Spleen (tissue), 11 donors: Measurements from ENCODE around the gene EHMT2. TPM values are rescaled to one million over a fixed set of nuclear protein-coding genes. Genes with fewer than 3 reads are reported as not detected.
"Not testable (repeated sequence)": the region's sequence is repeated elsewhere in the genome, so short reads cannot be mapped to it uniquely, and the experiment has no call there.

Source experiments
- DNase-seq: peaks from one replicate; pipeline ENCODE4 v3.0.0-alpha.2; 2020
- H3K27ac ChIP-seq, 8 donors: fragments of 200-600 bp; sonication (generic) in 7 of 8; 1 replicate in 4 of 8; 2 replicates in 4 of 8; pipeline versions ENCODE4 v1.5.0 to v1.8.0; 2016 to 2021; ENCODE audit warnings: inconsistent platforms in 4 of 8, mild to moderate bottlenecking in 4 of 8, moderate library complexity in 1 of 8
- H3K27me3 ChIP-seq, 7 donors: fragments of 200-600 bp; sonication (generic) in 6 of 7; replicated peaks in 1 of 7; 1 replicate in 4 of 7; 2 replicates in 3 of 7; pipeline versions ENCODE4 v1.5.0 to v1.8.0; 2016 to 2021; ENCODE audit warnings: inconsistent platforms in 3 of 7, mild to moderate bottlenecking in 1 of 7
- H3K36me3 ChIP-seq, 6 donors: fragments of 200-600 bp; sonication (generic) in 5 of 6; 1 replicate in 4 of 6; 2 replicates in 2 of 6; pipeline versions ENCODE4 v1.5.0 to v1.8.0; 2016 to 2021; ENCODE audit warnings: inconsistent platforms in 2 of 6
- H3K4me1 ChIP-seq, 6 donors: fragments of 200-600 bp; sonication (generic) in 5 of 6; 1 replicate in 3 of 6; 2 replicates in 3 of 6; pipeline versions ENCODE4 v1.5.0 to v1.8.0; 2016 to 2021; ENCODE audit warnings: inconsistent platforms in 3 of 6
- H3K4me3 ChIP-seq, 8 donors: fragments of 200-600 bp; sonication (generic) in 7 of 8; 1 replicate in 4 of 8; 2 replicates in 4 of 8; pipeline versions ENCODE4 v1.5.0 to v1.8.0; 2016 to 2021; ENCODE audit warnings: inconsistent platforms in 4 of 8, mild to moderate bottlenecking in 4 of 8, moderate library complexity in 2 of 8
- H3K9me3 ChIP-seq, 8 donors: fragments of 200-600 bp; sonication (generic) in 7 of 8; 1 replicate in 4 of 8; 2 replicates in 4 of 8; pipeline versions ENCODE4 v1.5.0 to v1.8.0; 2016 to 2021; ENCODE audit warnings: inconsistent platforms in 4 of 8
- POLR2A ChIP-seq, 3 donors: fragments of 450-650 bp; IDR thresholded peaks; one replicate each; pipeline ENCODE4 v1.5.1; 2017; ENCODE audit warnings: antibody characterized with exemption in 3 of 3, mild to moderate bottlenecking in 1 of 3
- POLR2AphosphoS5 ChIP-seq, 3 donors: sonication (generic); formaldehyde crosslinking; IDR thresholded peaks; one replicate each; pipeline ENCODE4 v1.5.1; 2017; ENCODE audit warnings: antibody characterized with exemption in 3 of 3
- WGBS, 5 donors: extraction: QIAGEN DNeasy Blood & Tissue Kit in 3 of 5; methylation state at CpG; one replicate each; pipeline versions ENCODE4 v1.1.5 to v1.1.7; 2013 to 2018; 5-methylcytosine and 5-hydroxymethylcytosine counted together
- intact Hi-C: fragments of 100-400 bp; cut with DNase I; formaldehyde crosslinking; loops from one replicate; pipeline ENCODE4 v1.15.0; 2023; ENCODE audit warnings: low total_unique reads
- polyA plus RNA-seq, 3 donors: library from polyadenylated mRNA; stranded (reverse); fragments of 200-250 nt; gene quantifications; one replicate each; pipeline ENCODE4 v1.2.1, GENCODE V29; 2013
- total RNA-seq, 7 donors: library from RNA; depleted of rRNA in 3 of 7; stranded (reverse); fragments of >200 nt in 3 of 7; fragmentation: NEBNext Ultra II Directional in 4 of 7; extraction: Animal tissue kit (Norgen Biotek cat#: 25700) in 4 of 7; gene quantifications; one replicate each; pipeline versions ENCODE4 v1.1.0 to v1.2.1, GENCODE V29; 2016 to 2021
- TF ChIP-seq, protein P1 (sequence below), 11 experiments: fragments of 200-600 bp in 7 of 11; fragments of 450-650 bp in 4 of 11; sonication (generic) in 4 of 11; IDR thresholded peaks in 8 of 11; conservative IDR thresholded peaks in 3 of 11; 1 replicate in 7 of 11; 2 replicates in 4 of 11; pipeline versions ENCODE4 v1.4.0 to v1.8.0; 2016 to 2021; ENCODE audit warnings: antibody characterized with exemption in 11 of 11, inconsistent platforms in 4 of 11, mild to moderate bottlenecking in 1 of 11
- donor health status: healthy with polysubstance abuse.
- donor health status: DM: no; HTN: no; CAD: no; lungs with moderate emphysema.
- donor health status: DM: no; HTN: no; CAD: no.
- donor health status: Bipolar disorder and iron deficiency.
- donor health status: healthy.
- donor health status: DM: no; HTN: no; CAD: no.
- donor health status: DM: yes; HTN: yes; CAD: no.

EHMT2 gene
- total and polyA plus RNA-seq, 10 donors, result 36.5 to 66.1 (median 50.1) TPM

DNA sequence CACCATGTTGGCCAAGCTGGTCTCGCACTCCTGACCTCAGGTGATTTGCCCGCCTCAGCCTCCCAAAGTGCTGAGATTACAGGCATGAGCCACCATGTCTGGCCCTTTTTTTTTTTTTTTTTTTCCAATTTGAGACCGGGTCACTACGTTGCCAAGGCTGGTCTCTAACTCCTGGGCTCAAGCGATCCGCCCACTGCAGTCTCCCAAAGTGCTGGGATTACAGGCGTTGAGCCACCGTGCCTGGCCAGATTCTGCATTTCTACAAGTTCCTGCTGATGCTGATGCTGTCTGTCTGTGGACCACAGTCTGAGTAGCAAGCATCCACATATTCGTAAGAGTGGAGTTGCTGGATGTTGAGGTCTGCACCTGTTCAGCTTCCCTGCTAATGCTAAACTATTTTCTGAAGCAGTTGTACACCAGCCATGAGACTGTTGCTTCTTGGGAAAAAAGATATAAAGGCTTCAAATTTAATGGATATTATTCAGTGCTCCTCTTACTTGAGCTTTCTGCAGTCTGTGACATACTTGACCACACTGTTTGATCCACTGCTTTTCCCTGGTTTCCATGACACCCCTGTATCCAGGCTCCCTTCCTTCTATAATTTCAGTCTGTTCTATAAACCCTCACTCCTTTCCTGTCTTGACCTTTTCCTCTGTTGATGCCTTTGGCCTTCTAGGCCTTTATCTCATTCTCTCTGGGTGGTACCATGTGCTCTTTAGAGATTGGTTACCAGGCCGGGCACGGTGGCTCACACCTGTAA lies 14.5 kb upstream of the EHMT2 start:
- TF ChIP-seq, protein P1, sequence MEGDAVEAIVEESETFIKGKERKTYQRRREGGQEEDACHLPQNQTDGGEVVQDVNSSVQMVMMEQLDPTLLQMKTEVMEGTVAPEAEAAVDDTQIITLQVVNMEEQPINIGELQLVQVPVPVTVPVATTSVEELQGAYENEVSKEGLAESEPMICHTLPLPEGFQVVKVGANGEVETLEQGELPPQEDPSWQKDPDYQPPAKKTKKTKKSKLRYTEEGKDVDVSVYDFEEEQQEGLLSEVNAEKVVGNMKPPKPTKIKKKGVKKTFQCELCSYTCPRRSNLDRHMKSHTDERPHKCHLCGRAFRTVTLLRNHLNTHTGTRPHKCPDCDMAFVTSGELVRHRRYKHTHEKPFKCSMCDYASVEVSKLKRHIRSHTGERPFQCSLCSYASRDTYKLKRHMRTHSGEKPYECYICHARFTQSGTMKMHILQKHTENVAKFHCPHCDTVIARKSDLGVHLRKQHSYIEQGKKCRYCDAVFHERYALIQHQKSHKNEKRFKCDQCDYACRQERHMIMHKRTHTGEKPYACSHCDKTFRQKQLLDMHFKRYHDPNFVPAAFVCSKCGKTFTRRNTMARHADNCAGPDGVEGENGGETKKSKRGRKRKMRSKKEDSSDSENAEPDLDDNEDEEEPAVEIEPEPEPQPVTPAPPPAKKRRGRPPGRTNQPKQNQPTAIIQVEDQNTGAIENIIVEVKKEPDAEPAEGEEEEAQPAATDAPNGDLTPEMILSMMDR (IDR thresholded peaks at IDR 0.05 in 8 of 11, conservative IDR thresholded peaks at IDR 0.05 in 3 of 11), result no peak
- no peak for TF ChIP-seq POLR2AphosphoS5 (IDR thresholded peaks at IDR 0.05)
- intact Hi-C loops, result no loop called here
- Histone ChIP-seq H3K36me3 (no peaks in the 10 kb centered on the region), H3K27me3 (peaks cover 0 to 11% (median 0%) of the 10 kb centered on the region in 7 donors), H3K9me3 (no peaks in the 10 kb centered on the region), H3K27ac (no peak overlapping the region), H3K4me3 (no peak overlapping the region), H3K4me1 (peaks cover 0 to 6% (median 0%) of the 10 kb centered on the region in 6 donors)
- DNase-seq, result peak; percentile 15
- 79 to 90% (median 82%) methylated on average over 11 of the region's 11 CpGs for WGBS, 5 donors

DNA sequence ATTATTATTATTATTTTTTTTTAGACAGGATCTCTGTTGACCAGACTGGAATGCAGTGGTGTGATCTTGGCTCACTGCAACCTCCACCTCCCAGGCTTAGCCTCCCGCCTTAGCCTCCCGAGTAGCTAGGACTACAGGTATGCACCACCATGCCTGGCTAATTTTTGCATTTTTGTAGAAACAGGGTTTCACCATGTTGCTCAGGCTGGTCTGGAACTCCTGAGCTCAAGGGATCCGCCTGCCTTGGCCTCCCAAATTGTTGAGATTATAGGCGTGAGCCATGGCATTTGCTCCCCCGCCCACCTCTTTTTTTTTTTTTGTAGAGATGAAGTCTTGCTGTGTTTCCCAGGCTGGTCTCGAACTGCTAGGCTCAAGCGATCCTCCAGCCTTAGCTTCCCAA lies 11.8 kb upstream of the EHMT2 start:
- H3K27ac ChIP-seq, H3K36me3 ChIP-seq, H3K9me3 ChIP-seq, H3K4me1 ChIP-seq, intact Hi-C loops, H3K4me3 ChIP-seq: not testable (repeated sequence)
- peak; percentile 16 for DNase-seq
- WGBS, 5 donors, result 81 to 90% (median 88%) methylated on average over 7 of the region's 7 CpGs
- peaks cover 0 to 11% (median 0%) of the 10 kb centered on the region in 7 donors for H3K27me3 ChIP-seq

DNA sequence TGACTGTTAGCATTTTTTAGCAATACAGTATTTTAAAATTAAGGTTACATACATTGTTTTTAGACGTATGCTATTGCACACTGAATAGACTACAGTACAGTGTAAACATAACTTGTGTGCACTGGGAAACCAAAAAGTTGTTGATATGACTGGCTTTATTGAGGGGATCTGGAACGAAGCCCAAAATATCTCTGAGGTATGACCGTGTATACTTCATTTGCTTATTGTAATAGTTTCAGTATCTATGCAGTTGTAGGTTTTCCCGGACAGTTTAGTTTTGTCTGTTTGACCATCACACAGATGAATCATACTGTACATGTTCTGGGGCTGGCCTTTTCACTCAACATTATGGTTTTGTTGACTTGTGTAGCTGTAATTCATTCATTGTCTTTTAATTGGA lies 11.3 kb upstream of the EHMT2 start:
- H3K9me3 ChIP-seq, result no peaks in the 10 kb centered on the region
- 46 to 74% (median 56%) methylated on average over 4 of the region's 4 CpGs for WGBS, 5 donors
- peaks cover 0 to 11% (median 0%) of the 10 kb centered on the region in 7 donors for H3K27me3 ChIP-seq
- no peak for TF ChIP-seq POLR2A (IDR thresholded peaks at IDR 0.05)
- TF ChIP-seq, protein P1 (IDR thresholded peaks at IDR 0.05 in 8 of 11, conservative IDR thresholded peaks at IDR 0.05 in 3 of 11), result no peak
- TF ChIP-seq POLR2AphosphoS5 (IDR thresholded peaks at IDR 0.05), result no peak
- no peak overlapping the region for H3K27ac ChIP-seq
- H3K4me1 ChIP-seq, result peaks cover 0 to 6% (median 0%) of the 10 kb centered on the region in 6 donors
- DNase-seq, result no peak
- H3K4me3 ChIP-seq, result no peak overlapping the region
- no peaks in the 10 kb centered on the region for H3K36me3 ChIP-seq
- intact Hi-C loops, result no loop called here

DNA sequence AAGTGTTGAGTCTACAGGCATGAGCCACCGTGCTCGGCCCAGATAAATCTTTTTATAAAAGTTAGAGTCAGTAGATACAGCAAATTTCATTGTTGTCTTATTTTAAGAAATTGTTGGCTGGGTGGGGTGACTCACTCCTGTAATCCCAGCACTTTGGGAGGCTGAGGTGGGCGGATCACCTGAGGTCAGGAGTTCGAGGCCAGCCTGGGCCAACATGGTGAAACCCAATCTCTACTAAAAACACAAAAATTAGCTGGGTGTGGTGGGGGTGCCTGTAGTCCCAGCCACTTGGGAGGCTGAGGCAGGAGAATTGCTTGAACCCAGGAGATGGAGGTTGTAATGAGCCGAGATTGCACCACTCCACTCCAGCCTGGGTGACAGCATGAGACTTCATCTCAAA lies 10.8 kb upstream of the EHMT2 start:
- H3K4me1 ChIP-seq, result peaks cover 0 to 11% (median 0%) of the 10 kb centered on the region in 6 donors
- peaks cover 0 to 11% (median 0%) of the 10 kb centered on the region in 7 donors for H3K27me3 ChIP-seq
- H3K27ac ChIP-seq, H3K36me3 ChIP-seq, H3K9me3 ChIP-seq, H3K4me3 ChIP-seq, intact Hi-C loops: not testable (repeated sequence)
- DNase-seq, result peak; percentile 1
- WGBS, 5 donors, result 84 to 90% (median 89%) methylated on average over 5 of the region's 5 CpGs

DNA sequence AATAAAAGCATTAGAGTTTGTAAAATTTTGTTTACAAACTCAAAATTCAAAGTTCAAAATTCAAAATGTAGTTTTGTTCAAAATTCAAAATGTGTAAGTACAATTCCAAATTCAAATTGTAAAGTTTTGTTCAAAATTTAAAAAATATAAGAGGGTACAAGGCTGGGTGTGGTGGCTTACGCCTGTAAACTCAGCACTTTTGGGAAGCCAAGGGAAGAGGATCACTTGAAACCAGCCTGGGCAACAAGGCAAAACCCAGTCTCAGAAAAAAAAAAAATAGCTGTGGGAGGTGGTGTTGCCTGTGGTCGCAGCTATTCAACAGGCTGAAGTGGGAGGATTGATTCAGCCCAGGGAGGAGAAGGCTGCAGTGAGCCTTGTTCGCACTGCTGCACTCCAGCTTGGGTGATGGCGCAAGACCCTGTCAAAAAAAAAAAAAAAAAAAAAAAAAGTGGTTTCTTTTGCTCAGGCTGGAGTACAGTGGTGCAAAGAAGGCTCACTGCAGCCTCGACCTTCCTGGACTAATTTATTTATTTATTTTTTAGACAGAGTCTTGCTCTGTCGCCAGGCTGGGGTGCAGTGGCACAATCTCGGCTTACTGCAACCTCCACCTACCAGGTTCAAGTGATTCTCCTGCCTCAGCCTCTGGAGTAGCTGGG lies 9.8 kb upstream of the EHMT2 start:
- no peak for TF ChIP-seq POLR2A (IDR thresholded peaks at IDR 0.05)
- TF ChIP-seq POLR2AphosphoS5 (IDR thresholded peaks at IDR 0.05), result no peak
- TF ChIP-seq, protein P1 (IDR thresholded peaks at IDR 0.05 in 8 of 11, conservative IDR thresholded peaks at IDR 0.05 in 3 of 11), result no peak
- H3K4me3 ChIP-seq, result no peak overlapping the region
- DNase-seq, result peak; percentile 21
- no peak overlapping the region for H3K27ac ChIP-seq
- H3K4me1 ChIP-seq, result peaks cover 7 to 21% (median 9%) of the 10 kb centered on the region in 6 donors
- 40 to 59% (median 41%) methylated on average over 7 of the region's 7 CpGs for WGBS, 5 donors
- intact Hi-C loops, result no loop called here
- no peaks in the 10 kb centered on the region for H3K36me3 ChIP-seq
- peaks cover 0 to 8% (median 0%) of the 10 kb centered on the region in 7 donors for H3K27me3 ChIP-seq
- no peaks in the 10 kb centered on the region for H3K9me3 ChIP-seq

DNA sequence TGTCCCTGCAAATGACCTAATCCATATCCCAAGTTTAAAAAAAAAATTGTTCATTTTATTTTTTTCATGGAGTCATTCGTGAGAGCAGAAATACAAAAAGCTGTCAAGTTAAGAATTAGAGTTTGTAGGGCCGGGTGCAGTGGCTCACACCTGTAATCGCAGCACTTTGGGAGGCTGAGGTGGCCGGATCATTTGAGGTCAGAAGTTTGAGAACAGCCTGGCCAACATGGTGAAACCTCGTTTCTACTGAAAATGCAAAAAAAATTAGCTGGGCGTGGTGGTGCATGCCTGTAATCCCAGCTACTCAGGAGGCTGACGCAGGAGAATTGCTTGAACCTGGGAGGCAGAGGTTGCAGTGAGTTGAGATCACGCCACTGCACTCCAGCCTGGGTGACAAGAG lies 9.2 kb upstream of the EHMT2 start:
- DNase-seq, result peak; percentile 6
- 79 to 86% (median 82%) methylated on average over 8 of the region's 8 CpGs for WGBS, 5 donors

More for the DNA sequence above, 9.2 kb upstream of the EHMT2 start:
- H3K27me3 ChIP-seq, H3K9me3 ChIP-seq, H3K4me3 ChIP-seq, intact Hi-C loops, H3K36me3 ChIP-seq, H3K27ac ChIP-seq: not testable (repeated sequence)
- peaks cover 7 to 23% (median 10%) of the 10 kb centered on the region in 6 donors for H3K4me1 ChIP-seq
